SU-DHL-6 (cell line): ENCODE measurements around the gene PDLIM4.

Source experiments
- CTCF ChIP-seq: fragments of 200-600 bp; sonication (generic); IDR thresholded peaks from one replicate; pipeline ENCODE4 v1.5.1; 2017; ENCODE audit warnings: antibody characterized with exemption, mild to moderate bottlenecking, low read length, moderate library complexity; ENCODE audit not compliant: insufficient read depth, poor library complexity, severe bottlenecking
- EZH2phosphoT487 ChIP-seq: fragments of 200-600 bp; sonication (generic), shearing (Covaris generic); conservative IDR thresholded peaks from 2 replicates; pipeline ENCODE4 v1.6.1; 2018; ENCODE audit warnings: mild to moderate bottlenecking, antibody characterized with exemption, low read length, moderate library complexity, mixed read lengths

- TF ChIP-seq CTCF (no peak), EZH2phosphoT487 (no peak)
Observed at GRCh38 chr5:132270706-132271105, 13.2 kb downstream of the PDLIM4 start.
